GM12878 (cell line): ENCODE data around the gene CRAMP1. TPM values are rescaled to one million over a fixed set of nuclear protein-coding genes. Genes with fewer than 3 reads are reported as not detected.

ENCODE experiments used
- ATAC-seq: fragments of 200-7000 bp; cut with Tn5 transposase; 3 replicates; pipeline ENCODE4 v1.9.1; 2020; ENCODE audit warnings: mild to moderate bottlenecking, moderate library complexity
- BruUV-seq: library from RNA; stranded (reverse); fragments of 400-500 nt; replicated peaks from 2 replicates; lab custom pipeline; 2021; lab: Mats Ljungman, UMichigan
- CTCF ChIA-PET: fragments of 300-600 bp; sonication (Branson Sonifier 250); formaldehyde crosslinking; extraction: SDS; loops from one replicate; lab custom pipeline; 2021; ENCODE audit warnings: inconsistent platforms; lab: Yijun Ruan, JAX
- POLR2A ChIA-PET: fragments of 350-600 bp; formaldehyde crosslinking; extraction: SDS; loops from one replicate; lab custom pipeline; 2021; ENCODE audit warnings: inconsistent platforms; lab: Charles Lee
- RAD21 ChIA-PET: fragments of 300-600 bp; sonication (Branson Sonifier 250); formaldehyde crosslinking; loops from one replicate; lab custom pipeline; 2023; ENCODE audit warnings: antibody characterized with exemption; ENCODE audit not compliant: unreplicated experiment; lab: Charles Lee
- SMC1A ChIA-PET: fragments of 300-600 bp; sonication (Branson Sonifier 250); formaldehyde crosslinking; loops from one replicate; lab custom pipeline; 2023; ENCODE audit not compliant: unreplicated experiment, uncharacterized antibody; lab: Charles Lee
- DNase-seq: peaks from one replicate; pipeline ENCODE4 v3.0.0-alpha.2; 2011; ENCODE audit warnings: low read depth, low spot score
- FAIRE-seq: peaks from 3 replicates; lab custom pipeline; 2011; peaks lifted over from hg19 to GRCh38; lab: Jason Lieb, UNC
- H2AFZ ChIP-seq: 2 replicates; pipeline ENCODE4 v1.6.0; 2011; ENCODE audit warnings: low read depth, low read length, control low read depth; ENCODE audit not compliant: control insufficient read depth
- H3K27ac ChIP-seq: 2 replicates; pipeline ENCODE4 v1.5.1; 2011; ENCODE audit warnings: control low read depth; ENCODE audit not compliant: control insufficient read depth, insufficient read depth
- H3K27me3 ChIP-seq, 2 experiments: replicated peaks in 1 of 2; 2 replicates each; pipeline versions ENCODE4 v1.6.0 to v1.6.1; 2011; ENCODE audit warnings: low read length in 1 of 2; ENCODE audit not compliant: control insufficient read depth in 2 of 2, insufficient read depth in 2 of 2
- H3K36me3 ChIP-seq, 2 experiments: 2 replicates each; pipeline ENCODE4 v1.5.1; 2011; ENCODE audit warnings: low read length in 1 of 2; ENCODE audit not compliant: control insufficient read depth in 2 of 2, insufficient read depth in 2 of 2
- H3K4me1 ChIP-seq: 2 replicates; pipeline ENCODE4 v1.6.1; 2011; ENCODE audit warnings: mild to moderate bottlenecking, low read length, moderate library complexity, mixed read lengths; ENCODE audit not compliant: control insufficient read depth, insufficient read depth
- H3K4me2 ChIP-seq: 2 replicates; pipeline ENCODE4 v1.6.0; 2011; ENCODE audit warnings: control low read depth; ENCODE audit not compliant: control insufficient read depth, insufficient read depth
- H3K4me3 ChIP-seq: fragments of 200-600 bp; sonication (generic); 2 replicates; pipeline ENCODE4 v1.5.1; 2016
- H3K79me2 ChIP-seq: 2 replicates; pipeline ENCODE4 v1.6.0; 2011; ENCODE audit warnings: low read length; ENCODE audit not compliant: control insufficient read depth, insufficient read depth
- H3K9ac ChIP-seq: 2 replicates; pipeline ENCODE4 v1.8.0; 2011; ENCODE audit warnings: low read length, control low read depth, mixed read lengths; ENCODE audit not compliant: control insufficient read depth, insufficient read depth
- H3K9me3 ChIP-seq: replicated peaks from 3 replicates; pipeline ENCODE4 v1.5.1; 2011; ENCODE audit warnings: mild to moderate bottlenecking, low read length; ENCODE audit not compliant: control insufficient read depth, insufficient read depth
- H4K20me1 ChIP-seq: 2 replicates; pipeline ENCODE4 v1.6.0; 2011; ENCODE audit not compliant: control insufficient read depth, insufficient read depth
- FOXK2 ChIP-seq: fragments of 450-650 bp; IDR thresholded peaks from 2 replicates; pipeline ENCODE4 v1.6.1; 2017; ENCODE audit warnings: mild to moderate bottlenecking, moderate library complexity
- NRF1 ChIP-seq: conservative IDR thresholded peaks from 2 replicates; pipeline ENCODE4 v1.6.1; 2011; ENCODE audit warnings: mild to moderate bottlenecking, low read depth, low read length, improper control_type of control experiment
- TAF1 ChIP-seq: IDR thresholded peaks from 2 replicates; pipeline ENCODE4 v1.6.1; 2011; ENCODE audit warnings: mild to moderate bottlenecking, low read depth, low read length, borderline replicate concordance
- WGBS: methylation state at CpG from one replicate; pipeline ENCODE4 v1.1.6; 2016; ENCODE audit warnings: low lambda C conversion rate; ENCODE audit not compliant: insufficient replicate concordance, insufficient coverage; ENCODE audit errors: missing lambda C conversion rate; 5-methylcytosine and 5-hydroxymethylcytosine counted together
- in situ Hi-C: fragments of 300-500 bp; cut with MboI; formaldehyde crosslinking; loops from 9 replicates; pipeline ENCODE4 v1.14.3; 2018; ENCODE audit warnings: mixed read lengths
- intact Hi-C: fragments of 100-400 bp; cut with micrococcal nuclease; formaldehyde crosslinking; loops from one replicate; pipeline ENCODE4 v1.14.2; 2022; ENCODE audit not compliant: unreplicated experiment
- polyA plus RNA-seq, 11 experiments: library from polyadenylated mRNA; depleted of rRNA in 4 of 11; unstranded in 6 of 11; stranded (reverse) in 5 of 11; fragments of >200 nt; fragmentation: Nextera tagmentation in 4 of 11; fragmentation: Illumina TruSeq in 1 of 11; extraction: Ambion mirVana in 4 of 11; extraction: Trizol in 1 of 11; gene quantifications; 1 replicate in 1 of 11; 2 replicates in 10 of 11; pipeline versions ENCODE4 v1.2.1 to v1.2.3, GENCODE V29; 2011 to 2016; ENCODE audit warnings: inconsistent platforms in 2 of 11, missing spikeins in 2 of 11, low read depth in 1 of 11
- total RNA-seq, 4 experiments: library from RNA; depleted of rRNA in 3 of 4; stranded (reverse); fragments of >200 nt in 3 of 4; fragmentation: Illumina TruSeq in 1 of 4; extraction: Trizol in 1 of 4; gene quantifications; 2 replicates each; pipeline versions ENCODE4 v1.2.1 to v1.2.3, GENCODE V29; 2013 to 2021
- TF ChIP-seq, protein P1 (sequence below): fragments of 450-650 bp; IDR thresholded peaks from 2 replicates; pipeline ENCODE4 v1.6.1; 2018; ENCODE audit warnings: mild to moderate bottlenecking, low read depth, moderate library complexity; ENCODE audit not compliant: partially characterized antibody

CRAMP1 gene
- total and polyA plus RNA-seq, 10 of the 15 experiments (the other 5 are each of a cell fraction or from before 2014, with no cell fraction given): 0.37 to 9.8 (median 3.9) TPM

DNA sequence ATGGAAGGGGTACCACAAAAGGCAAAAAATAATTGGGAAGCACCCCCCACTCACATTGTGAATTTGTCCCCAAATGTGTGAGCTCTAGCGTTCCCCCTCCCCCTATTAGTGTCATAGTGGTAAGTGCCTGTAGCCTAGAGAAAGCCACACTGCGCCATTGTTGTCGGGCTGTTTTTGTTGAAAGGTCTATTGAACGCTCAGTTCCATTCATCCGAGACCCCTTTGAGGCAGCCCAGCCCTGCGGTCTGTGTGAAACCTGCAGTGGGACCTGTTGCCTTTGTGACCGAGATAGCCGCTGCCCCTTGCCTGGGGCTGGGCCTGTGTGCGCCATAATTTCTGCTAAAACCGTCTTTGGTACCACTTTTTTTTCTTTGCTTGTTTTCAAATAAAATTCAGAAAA, 68.9 kb downstream of the CRAMP1 start (continued):
- TF ChIP-seq, protein P1, sequence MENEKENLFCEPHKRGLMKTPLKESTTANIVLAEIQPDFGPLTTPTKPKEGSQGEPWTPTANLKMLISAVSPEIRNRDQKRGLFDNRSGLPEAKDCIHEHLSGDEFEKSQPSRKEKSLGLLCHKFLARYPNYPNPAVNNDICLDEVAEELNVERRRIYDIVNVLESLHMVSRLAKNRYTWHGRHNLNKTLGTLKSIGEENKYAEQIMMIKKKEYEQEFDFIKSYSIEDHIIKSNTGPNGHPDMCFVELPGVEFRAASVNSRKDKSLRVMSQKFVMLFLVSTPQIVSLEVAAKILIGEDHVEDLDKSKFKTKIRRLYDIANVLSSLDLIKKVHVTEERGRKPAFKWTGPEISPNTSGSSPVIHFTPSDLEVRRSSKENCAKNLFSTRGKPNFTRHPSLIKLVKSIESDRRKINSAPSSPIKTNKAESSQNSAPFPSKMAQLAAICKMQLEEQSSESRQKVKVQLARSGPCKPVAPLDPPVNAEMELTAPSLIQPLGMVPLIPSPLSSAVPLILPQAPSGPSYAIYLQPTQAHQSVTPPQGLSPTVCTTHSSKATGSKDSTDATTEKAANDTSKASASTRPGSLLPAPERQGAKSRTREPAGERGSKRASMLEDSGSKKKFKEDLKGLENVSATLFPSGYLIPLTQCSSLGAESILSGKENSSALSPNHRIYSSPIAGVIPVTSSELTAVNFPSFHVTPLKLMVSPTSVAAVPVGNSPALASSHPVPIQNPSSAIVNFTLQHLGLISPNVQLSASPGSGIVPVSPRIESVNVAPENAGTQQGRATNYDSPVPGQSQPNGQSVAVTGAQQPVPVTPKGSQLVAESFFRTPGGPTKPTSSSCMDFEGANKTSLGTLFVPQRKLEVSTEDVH: no peak
- TF ChIP-seq FOXK2: no peak

DNA sequence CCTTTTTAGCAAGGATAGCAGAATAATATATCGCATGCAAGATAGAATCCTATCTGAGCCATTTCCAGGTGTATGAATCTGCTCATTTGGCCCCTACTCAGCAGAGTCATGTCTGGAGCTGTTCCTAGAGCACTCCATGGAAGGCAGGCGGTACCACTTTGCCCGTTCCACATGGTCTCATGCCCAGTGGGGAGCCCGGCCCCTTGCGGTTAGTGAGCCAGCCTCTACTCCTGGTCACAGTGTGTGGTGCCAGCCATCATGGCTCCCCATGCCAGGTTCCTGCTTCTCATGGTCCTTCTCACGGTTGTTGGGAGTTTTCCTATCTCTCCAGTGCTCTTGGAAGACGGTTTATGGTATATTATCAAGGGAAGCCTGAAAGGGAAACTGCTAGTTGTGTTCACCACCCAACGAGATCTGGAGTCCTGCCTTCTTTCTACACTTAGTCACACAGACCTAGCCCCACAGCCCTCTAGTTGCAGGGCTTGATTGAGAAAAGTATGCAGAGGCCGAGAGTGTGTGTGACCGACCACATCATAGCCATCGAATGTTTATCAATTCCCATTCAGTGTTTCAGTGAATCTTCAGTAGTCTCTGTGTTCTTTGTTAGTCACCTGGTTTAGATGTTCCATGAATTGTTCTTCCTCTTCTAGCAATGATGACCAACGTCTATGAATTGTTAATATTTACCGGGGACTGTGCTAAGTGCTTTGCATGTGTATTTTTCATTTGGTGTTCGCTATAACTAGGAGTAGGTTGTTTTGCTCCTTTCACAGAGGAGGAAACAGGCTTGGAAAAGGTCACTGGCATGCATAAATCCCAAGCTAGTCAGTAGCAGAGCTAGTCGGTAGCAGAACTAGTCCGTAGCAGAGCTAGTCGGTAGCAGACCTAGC, 75.5 kb downstream of the CRAMP1 start:
- in situ Hi-C loops: no loop called here
- Histone ChIP-seq H3K27ac (no peak overlapping the region), H2AFZ (no peak overlapping the region), H3K9ac (no peak overlapping the region), H3K27me3 (no peaks in the 10 kb centered on the region), H3K4me2 (no peak overlapping the region), H3K36me3 (peaks cover 21 to 38% of the 10 kb centered on the region in 2 experiments; a peak in 3 of 4 replicates), H4K20me1 (peaks cover 6% of the 10 kb centered on the region; the same call in 1 of the 2 replicates), H3K9me3 (no peaks in the 10 kb centered on the region), H3K4me1 (no peaks in the 10 kb centered on the region), H3K4me3 (no peak overlapping the region), H3K79me2 (peaks cover 12% of the 10 kb centered on the region)
- 92% methylated on average over 17 of the region's 17 CpGs for WGBS
- SMC1A ChIA-PET: no interaction called here
- ATAC-seq: no peak
- peak; percentile 54 for FAIRE-seq
- RAD21 ChIA-PET: no interaction called here
- POLR2A ChIA-PET: no interaction called here
- CTCF ChIA-PET: no interaction called here
- no peak for DNase-seq
- TF ChIP-seq NRF1: no peak
- TF ChIP-seq TAF1: no peak
- intact Hi-C loops: no loop called here
- no TSS peak for BruUV-seq
